IMR-90 (cell line): ENCODE results near the gene HNRNPA3. TPM values are rescaled to one million over a fixed set of nuclear protein-coding genes. Genes with fewer than 3 reads are reported as not detected.

Experiments
- ATAC-seq: fragments of 200-7000 bp; cut with Tn5 transposase; 2 replicates; pipeline ENCODE4 v1.9.1; 2020; ENCODE audit warnings: low read depth, mild to moderate bottlenecking, moderate library complexity
- BruUV-seq: library from RNA; stranded (reverse); fragments of 400-500 nt; replicated peaks from 2 replicates; lab custom pipeline; 2021; lab: Mats Ljungman, UMichigan
- CTCF ChIA-PET: fragments of 300-600 bp; formaldehyde crosslinking; extraction: SDS; loops from one replicate; lab custom pipeline; 2021; ENCODE audit warnings: antibody characterized with exemption; lab: Yijun Ruan, JAX
- POLR2A ChIA-PET: fragments of 300-600 bp; sonication (Branson Sonifier 250); formaldehyde crosslinking; loops from one replicate; lab custom pipeline; 2022; ENCODE audit warnings: antibody characterized with exemption; ENCODE audit not compliant: unreplicated experiment; lab: Charles Lee
- DNase-seq: peaks from one replicate; pipeline ENCODE4 v3.0.0; 2013
- H2AFZ ChIP-seq: replicated peaks from 2 replicates; pipeline ENCODE3; 2013; ENCODE audit warnings: low read length, mild to moderate bottlenecking; ENCODE audit not compliant: poor library complexity
- H2AK5ac ChIP-seq: 2 replicates; pipeline ENCODE4 v1.6.1; 2013; ENCODE audit warnings: low read depth, low read length, inconsistent platforms
- H2AK9ac ChIP-seq: replicated peaks from 2 replicates; pipeline ENCODE3; 2013; ENCODE audit warnings: mild to moderate bottlenecking, low read depth, low read length, moderate library complexity; ENCODE audit not compliant: poor library complexity
- H2BK120ac ChIP-seq: 2 replicates; pipeline ENCODE4 v1.6.1; 2013; ENCODE audit warnings: low read depth, low read length, inconsistent platforms
- H2BK15ac ChIP-seq: 3 replicates; pipeline ENCODE4 v1.6.1; 2013; ENCODE audit warnings: low read depth, low read length, inconsistent platforms
- H2BK20ac ChIP-seq: 2 replicates; pipeline ENCODE4 v1.6.1; 2013; ENCODE audit warnings: low read depth, mild to moderate bottlenecking, inconsistent platforms, low read length, moderate library complexity
- H2BK5ac ChIP-seq: 2 replicates; pipeline ENCODE4 v1.6.1; 2013; ENCODE audit warnings: mild to moderate bottlenecking, low read depth, low read length, inconsistent platforms; ENCODE audit not compliant: poor library complexity, severe bottlenecking
- H3K14ac ChIP-seq: replicated peaks from 2 replicates; pipeline ENCODE4 v1.6.1; 2013; ENCODE audit warnings: low read depth, low read length, inconsistent platforms
- H3K18ac ChIP-seq: 2 replicates; pipeline ENCODE4 v1.6.1; 2013; ENCODE audit warnings: low read depth, low read length, control low read depth
- H3K23ac ChIP-seq: 2 replicates; pipeline ENCODE4 v1.6.1; 2013; ENCODE audit warnings: low read depth, low read length, inconsistent platforms
- H3K27ac ChIP-seq: 2 replicates; pipeline ENCODE4 v1.5.1; 2013; ENCODE audit warnings: mild to moderate bottlenecking, control low read depth, low read length; ENCODE audit not compliant: insufficient read depth
- H3K27me3 ChIP-seq: 2 replicates; pipeline ENCODE4 v1.6.1; 2013; ENCODE audit warnings: low read length; ENCODE audit not compliant: control insufficient read depth, insufficient read depth
- H3K36me3 ChIP-seq: 2 replicates; pipeline ENCODE4 v1.6.1; 2013; ENCODE audit warnings: low read length, mixed read lengths; ENCODE audit not compliant: control insufficient read depth, insufficient read depth
- H3K4ac ChIP-seq: 2 replicates; pipeline ENCODE4 v1.6.1; 2013; ENCODE audit warnings: low read depth, low read length, inconsistent platforms
- H3K4me1 ChIP-seq: 2 replicates; pipeline ENCODE4 v1.6.1; 2013; ENCODE audit warnings: low read length, mixed read lengths; ENCODE audit not compliant: control insufficient read depth, insufficient read depth
- H3K4me2 ChIP-seq: 2 replicates; pipeline ENCODE4 v1.6.1; 2013; ENCODE audit warnings: low read depth, mild to moderate bottlenecking, control low read depth, low read length, moderate library complexity
- H3K4me3 ChIP-seq: 2 replicates; pipeline ENCODE4 v1.5.1; 2013; ENCODE audit warnings: low read depth, mild to moderate bottlenecking, control low read depth, low read length, moderate library complexity; ENCODE audit not compliant: insufficient read depth
- H3K56ac ChIP-seq: 2 replicates; pipeline ENCODE4 v1.6.1; 2013; ENCODE audit warnings: low read length, inconsistent platforms; ENCODE audit not compliant: insufficient read depth; ENCODE audit errors: extremely low read depth
- H3K79me1 ChIP-seq, 2 experiments: 2 replicates each; pipeline ENCODE4 v1.6.1; 2013; ENCODE audit warnings: low read length in 2 of 2, inconsistent platforms in 1 of 2, low read depth in 1 of 2
- H3K9ac ChIP-seq: 2 replicates; pipeline ENCODE4 v1.6.1; 2013; ENCODE audit warnings: low read depth, low read length, control low read depth
- H3K9me1 ChIP-seq: 2 replicates; pipeline ENCODE4 v1.6.1; 2013; ENCODE audit warnings: low read length, inconsistent platforms; ENCODE audit not compliant: insufficient read depth
- H3K9me3 ChIP-seq: 2 replicates; pipeline ENCODE4 v1.6.1; 2013; ENCODE audit warnings: low read length; ENCODE audit not compliant: control insufficient read depth, insufficient read depth
- H4K20me1 ChIP-seq: 2 replicates; pipeline ENCODE4 v1.6.1; 2013; ENCODE audit warnings: low read length, inconsistent platforms; ENCODE audit not compliant: insufficient read depth
- H4K5ac ChIP-seq: 2 replicates; pipeline ENCODE4 v1.6.1; 2013; ENCODE audit warnings: mild to moderate bottlenecking, low read depth, low read length, control low read depth
- H4K8ac ChIP-seq, 2 experiments: 2 replicates each; pipeline ENCODE4 v1.6.1; 2013; ENCODE audit warnings: low read depth in 2 of 2, low read length in 2 of 2, control low read depth in 1 of 2, inconsistent platforms in 1 of 2
- H4K91ac ChIP-seq: 2 replicates; pipeline ENCODE4 v1.6.1; 2013; ENCODE audit warnings: low read depth, low read length, inconsistent platforms; ENCODE audit not compliant: insufficient read depth
- MAZ ChIP-seq: IDR thresholded peaks from 2 replicates; pipeline ENCODE4 v1.6.1; 2012; ENCODE audit warnings: low read depth, mild to moderate bottlenecking, low read length, improper control_type of control experiment, moderate library complexity, borderline replicate concordance
- RAD21 ChIP-seq: IDR thresholded peaks from 2 replicates; pipeline ENCODE4 v1.6.1; 2012; ENCODE audit warnings: low read length, improper control_type of control experiment
- WGBS, 2 experiments: methylation state at CpG; one replicate each; pipeline versions ENCODE4 v1.1.5 to v1.1.7; 2013; ENCODE audit warnings: missing lambda C conversion rate in 2 of 2; ENCODE audit not compliant: insufficient read length in 1 of 2; ENCODE audit errors: extremely low coverage in 2 of 2; 5-methylcytosine and 5-hydroxymethylcytosine counted together
- dilution Hi-C: fragments of 300-500 bp; cut with HindIII; formaldehyde crosslinking; loops from one replicate; pipeline ENCODE4 v1.14.3; 2018; ENCODE audit warnings: low sequenced_read_pairs; ENCODE audit not compliant: unreplicated experiment
- in situ Hi-C: fragments of 300-500 bp; cut with MboI; formaldehyde crosslinking; loops from 3 replicates; pipeline ENCODE4 v1.14.3; 2019; ENCODE audit warnings: low sequenced_read_pairs, inconsistent platforms, mixed read lengths
- intact Hi-C: fragments of 100-400 bp; cut with micrococcal nuclease; formaldehyde crosslinking; loops from 2 replicates; pipeline ENCODE4 v1.10.0; 2022
- polyA plus RNA-seq, 3 experiments: library from polyadenylated mRNA; depleted of rRNA; stranded (reverse); fragments of >200 nt; gene quantifications; 2 replicates each; pipeline ENCODE4 v1.2.3, GENCODE V29; 2012; ENCODE audit warnings: low replicate concordance in 1 of 3
- total RNA-seq: library from RNA; depleted of rRNA; stranded (reverse); fragments of >200 nt; gene quantifications from 2 replicates; pipeline ENCODE4 v1.2.3, GENCODE V29; 2012
- TF ChIP-seq, protein P1 (sequence below): fragments of 150-350 bp; IDR thresholded peaks from 2 replicates; pipeline ENCODE4 v1.6.1; 2017; ENCODE audit warnings: mild to moderate bottlenecking, antibody characterized with exemption, low read length, low read depth

HNRNPA3 gene
- total and polyA plus RNA-seq, 2 of the 4 experiments (the other 2 are of a cell fraction), result 18.6 to 111 TPM

DNA sequence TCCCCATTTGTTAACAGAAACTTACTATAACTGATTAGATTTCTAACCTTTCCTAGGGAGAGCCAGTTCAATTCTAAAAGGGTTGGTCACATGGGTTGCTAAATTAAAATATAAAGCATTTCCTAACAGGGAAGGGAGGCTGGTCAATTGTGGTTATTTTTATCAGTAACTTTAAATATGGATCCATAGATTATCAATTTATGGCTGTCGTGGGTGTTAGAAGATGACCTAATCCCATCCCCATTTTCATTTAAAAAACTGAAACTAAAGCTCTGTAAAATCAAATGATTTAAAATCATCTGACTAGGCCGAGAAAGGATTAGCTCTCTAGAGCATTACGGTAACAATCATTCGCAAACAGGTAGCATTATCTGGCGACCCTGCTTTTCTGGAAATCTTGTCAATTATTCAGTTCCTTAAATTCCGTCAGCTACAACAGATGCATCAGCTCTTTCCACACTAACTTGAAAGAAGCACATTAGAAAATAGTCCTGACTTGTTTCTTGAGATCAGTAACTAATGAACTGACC, 953 bp upstream of the HNRNPA3 start:
- Histone ChIP-seq H2BK120ac (peak overlapping the region; percentile 66), H2AFZ (peak overlapping the region; percentile 75), H2AK5ac (peak overlapping the region; percentile 89), H3K4me1 (no peaks in the 10 kb centered on the region; the same call in 1 of the 2 replicates), H2BK20ac (0 out of 2 replicates have a peak overlapping the region, but pooled peaks have one; percentile 27), H2AK9ac (peak overlapping the region; percentile 94), H3K23ac (peak overlapping the region; percentile 94), H3K18ac (peak overlapping the region; percentile 71), H3K56ac (peak overlapping the region; percentile 86), H3K27me3 (no peaks in the 10 kb centered on the region), H2BK15ac (peak overlapping the region; percentile 21; the same call in 1 of the 3 replicates), H3K36me3 (peaks cover 11% of the 10 kb centered on the region), H3K27ac (peak overlapping the region; percentile 77), H3K9me3 (no peaks in the 10 kb centered on the region), H4K5ac (peak overlapping the region; percentile 95), H3K4me3 (peak overlapping the region; percentile 54), H4K20me1 (peaks cover 34% of the 10 kb centered on the region), H3K9me1 (no peaks in the 10 kb centered on the region), H3K4me2 (peak overlapping the region; percentile 97), H4K91ac (peak overlapping the region; percentile 94), H2BK5ac (peak overlapping the region; percentile 86), H3K14ac (peak overlapping the region; percentile 98), H3K4ac (peak overlapping the region; percentile 95), H3K79me1 (peaks cover 11 to 18% of the 10 kb centered on the region in 2 experiments), H4K8ac (peak overlapping the region; percentile 96 to 97), H3K9ac (peak overlapping the region; percentile 94)
- intact Hi-C loops, result loop anchor here (2.0 kb wide), 1 partner anchor 31 kb away; no protein-coding TSS in a partner anchor
- 26% methylated on average over 5 of the region's 6 CpGs; no CpG with 5 or more reads in 1 of the 2 experiments for whole genome bisulfite sequencing, 2 experiments
- no TSS peak for BruUV-seq
- dilution Hi-C loops, result no loop called here
- no peak for DNase-seq
- no peak for TF ChIP-seq MAZ
- TF ChIP-seq, protein P1, sequence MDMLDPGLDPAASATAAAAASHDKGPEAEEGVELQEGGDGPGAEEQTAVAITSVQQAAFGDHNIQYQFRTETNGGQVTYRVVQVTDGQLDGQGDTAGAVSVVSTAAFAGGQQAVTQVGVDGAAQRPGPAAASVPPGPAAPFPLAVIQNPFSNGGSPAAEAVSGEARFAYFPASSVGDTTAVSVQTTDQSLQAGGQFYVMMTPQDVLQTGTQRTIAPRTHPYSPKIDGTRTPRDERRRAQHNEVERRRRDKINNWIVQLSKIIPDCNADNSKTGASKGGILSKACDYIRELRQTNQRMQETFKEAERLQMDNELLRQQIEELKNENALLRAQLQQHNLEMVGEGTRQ, result 0 out of 2 replicates have a peak, but pooled peaks have one; percentile 10
- TF ChIP-seq RAD21, result no peak
- ChIA-PET POLR2A (interaction anchor here (0.6 to 1.5 kb wide), 2 partner anchors 15 to 53 kb away, joined by 3 to 5 read pairs; no protein-coding TSS in a partner anchor), CTCF (interaction anchor here (0.6 to 1.1 kb wide), 2 partner anchors 48 to 125 kb away, joined by 3 read pairs; no protein-coding TSS in a partner anchor)
- in situ Hi-C loops, result no loop called here
- no peak for ATAC-seq
